ENCODE data around the gene RASGRF1.

The RASGRF1 gene

GRCh38 chr15:78999636-79000035 lies 90.9 kb downstream of the RASGRF1 start:
- no peak overlapping the region for H2AFZ ChIP-seq
- H3K4me3 ChIP-seq (ENCODE audit: low read depth, low read length) = no peak overlapping the region
- no peak overlapping the region for H3K9ac ChIP-seq
- no peaks in the 10 kb centered on the region for H3K27me3 ChIP-seq (ENCODE audit: control insufficient read depth, insufficient read depth, low read length)
- H3K79me2 ChIP-seq = no peaks in the 10 kb centered on the region
- no peak overlapping the region for H3K27ac ChIP-seq
- no peaks in the 10 kb centered on the region for H3K9me3 ChIP-seq (ENCODE audit: control insufficient read depth, low read length)
- H3K4me1 ChIP-seq = no peaks in the 10 kb centered on the region
- TF ChIP-seq CTCF (IDR thresholded peaks at IDR 0.05) = no peak
- H3K36me3 ChIP-seq (ENCODE audit: control insufficient read depth, insufficient read depth, low read length) = no peaks in the 10 kb centered on the region
- H3K4me2 ChIP-seq (ENCODE audit: low read length) = no peak overlapping the region

- no peaks in the 10 kb centered on the region for H3K36me3 ChIP-seq (ENCODE audit: control insufficient read depth, insufficient read depth, low read length)
- H3K4me3 ChIP-seq (ENCODE audit: low read depth, low read length) = no peak overlapping the region
- H3K9me3 ChIP-seq (ENCODE audit: control insufficient read depth, low read length) = no peaks in the 10 kb centered on the region
- no peak overlapping the region for H2AFZ ChIP-seq
- no peaks in the 10 kb centered on the region for H3K4me1 ChIP-seq
- no peak overlapping the region for H3K9ac ChIP-seq
- TF ChIP-seq CTCF (IDR thresholded peaks at IDR 0.05) = no peak
- H3K27me3 ChIP-seq (ENCODE audit: control insufficient read depth, insufficient read depth, low read length) = no peaks in the 10 kb centered on the region
- no peaks in the 10 kb centered on the region for H3K79me2 ChIP-seq
- H3K27ac ChIP-seq = no peak overlapping the region
- no peak overlapping the region for H3K4me2 ChIP-seq (ENCODE audit: low read length)
These were observed 92.1 kb downstream of the RASGRF1 start for GRCh38 chr15:78998526-78998925.

- Histone ChIP-seq H3K4me3 (ENCODE audit: low read depth, low read length) (no peak overlapping the region), H3K9me3 (ENCODE audit: control insufficient read depth, low read length) (no peaks in the 10 kb centered on the region), H3K27ac (no peak overlapping the region), H3K4me1 (no peaks in the 10 kb centered on the region), H2AFZ (peak overlapping the region; percentile 42), H3K9ac (no peak overlapping the region), H3K27me3 (ENCODE audit: control insufficient read depth, insufficient read depth, low read length) (no peaks in the 10 kb centered on the region), H3K79me2 (no peaks in the 10 kb centered on the region), H3K36me3 (ENCODE audit: control insufficient read depth, insufficient read depth, low read length) (no peaks in the 10 kb centered on the region), H3K4me2 (ENCODE audit: low read length) (no peak overlapping the region)
- no peak for TF ChIP-seq CTCF (IDR thresholded peaks at IDR 0.05)
These were observed 92.5 kb downstream of the RASGRF1 start for GRCh38 chr15:78997981-78998499.

DNA sequence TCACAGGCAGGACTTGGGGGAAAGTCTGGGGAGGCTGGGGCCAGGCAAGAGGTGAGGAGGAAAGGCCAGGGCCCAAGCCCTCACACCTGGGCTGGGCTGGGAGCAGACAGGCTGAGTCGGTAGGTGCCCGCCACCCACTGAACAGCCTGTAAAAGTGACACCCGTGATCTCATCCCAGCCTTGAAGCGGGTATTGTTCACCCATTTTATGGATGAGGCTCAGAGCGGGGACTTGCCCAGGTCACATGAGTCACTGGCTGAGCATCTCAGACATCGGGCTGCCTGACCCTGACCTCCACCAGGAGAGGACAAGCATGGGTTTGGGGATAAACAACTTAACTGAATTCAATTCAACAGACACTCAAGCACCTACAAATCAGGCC lies 93.7 kb downstream of the RASGRF1 start:
- Histone ChIP-seq H3K4me2 (ENCODE audit: low read length) (no peak overlapping the region), H3K27me3 (ENCODE audit: control insufficient read depth, insufficient read depth, low read length) (no peaks in the 10 kb centered on the region), H3K9me3 (ENCODE audit: control insufficient read depth, low read length) (no peaks in the 10 kb centered on the region), H2AFZ (no peak overlapping the region), H3K9ac (no peak overlapping the region), H3K4me1 (no peaks in the 10 kb centered on the region), H3K4me3 (ENCODE audit: low read depth, low read length) (no peak overlapping the region), H3K27ac (no peak overlapping the region), H3K79me2 (no peaks in the 10 kb centered on the region), H3K36me3 (ENCODE audit: control insufficient read depth, insufficient read depth, low read length) (no peaks in the 10 kb centered on the region)
- no peak for TF ChIP-seq CTCF (IDR thresholded peaks at IDR 0.05)
